ENCODE results near the gene SLC6A17.

- TF ChIP-seq DLX4 (CRISPR knock-in tag; IDR thresholded peaks at IDR 0.05) (no peak), JUN (IDR thresholded peaks at IDR 0.05; ENCODE audit: borderline replicate concordance, low read depth, low read length) (no peak), JUN (CRISPR knock-in tag; IDR thresholded peaks at IDR 0.05; ENCODE audit: borderline replicate concordance) (no peak), TCF3 (CRISPR knock-in tag; IDR thresholded peaks at IDR 0.05) (no peak), MCM2 (IDR thresholded peaks at IDR 0.05; ENCODE audit: low read depth) (no peak), COPS2 (conservative IDR thresholded peaks at IDR 0.05) (no peak), ZNF696 (CRISPR knock-in tag; conservative IDR thresholded peaks at IDR 0.05) (no peak), GTF3C2 (IDR thresholded peaks at IDR 0.05; ENCODE audit: borderline replicate concordance, extremely low read depth, insufficient read length) (no peak), PTBP1 (IDR thresholded peaks at IDR 0.05; ENCODE audit: low read depth, low read length) (no peak)
- TF ChIP-seq, protein P1, sequence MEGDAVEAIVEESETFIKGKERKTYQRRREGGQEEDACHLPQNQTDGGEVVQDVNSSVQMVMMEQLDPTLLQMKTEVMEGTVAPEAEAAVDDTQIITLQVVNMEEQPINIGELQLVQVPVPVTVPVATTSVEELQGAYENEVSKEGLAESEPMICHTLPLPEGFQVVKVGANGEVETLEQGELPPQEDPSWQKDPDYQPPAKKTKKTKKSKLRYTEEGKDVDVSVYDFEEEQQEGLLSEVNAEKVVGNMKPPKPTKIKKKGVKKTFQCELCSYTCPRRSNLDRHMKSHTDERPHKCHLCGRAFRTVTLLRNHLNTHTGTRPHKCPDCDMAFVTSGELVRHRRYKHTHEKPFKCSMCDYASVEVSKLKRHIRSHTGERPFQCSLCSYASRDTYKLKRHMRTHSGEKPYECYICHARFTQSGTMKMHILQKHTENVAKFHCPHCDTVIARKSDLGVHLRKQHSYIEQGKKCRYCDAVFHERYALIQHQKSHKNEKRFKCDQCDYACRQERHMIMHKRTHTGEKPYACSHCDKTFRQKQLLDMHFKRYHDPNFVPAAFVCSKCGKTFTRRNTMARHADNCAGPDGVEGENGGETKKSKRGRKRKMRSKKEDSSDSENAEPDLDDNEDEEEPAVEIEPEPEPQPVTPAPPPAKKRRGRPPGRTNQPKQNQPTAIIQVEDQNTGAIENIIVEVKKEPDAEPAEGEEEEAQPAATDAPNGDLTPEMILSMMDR (IDR thresholded peaks at IDR 0.05 in 2 of 3, conservative IDR thresholded peaks at IDR 0.05 in 1 of 3; ENCODE audit: insufficient read depth in 2 of 3, low read depth in 1 of 3, low read length in 3 of 3): no peak
- TF ChIP-seq, protein P2, sequence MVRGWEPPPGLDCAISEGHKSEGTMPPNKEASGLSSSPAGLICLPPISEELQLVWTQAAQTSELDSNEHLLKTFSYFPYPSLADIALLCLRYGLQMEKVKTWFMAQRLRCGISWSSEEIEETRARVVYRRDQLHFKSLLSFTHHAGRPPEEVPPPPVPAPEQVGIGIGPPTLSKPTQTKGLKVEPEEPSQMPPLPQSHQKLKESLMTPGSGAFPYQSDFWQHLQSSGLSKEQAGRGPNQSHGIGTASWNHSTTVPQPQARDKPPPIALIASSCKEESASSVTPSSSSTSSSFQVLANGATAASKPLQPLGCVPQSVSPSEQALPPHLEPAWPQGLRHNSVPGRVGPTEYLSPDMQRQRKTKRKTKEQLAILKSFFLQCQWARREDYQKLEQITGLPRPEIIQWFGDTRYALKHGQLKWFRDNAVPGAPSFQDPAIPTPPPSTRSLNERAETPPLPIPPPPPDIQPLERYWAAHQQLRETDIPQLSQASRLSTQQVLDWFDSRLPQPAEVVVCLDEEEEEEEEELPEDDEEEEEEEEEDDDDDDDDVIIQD (CRISPR knock-in tag; IDR thresholded peaks at IDR 0.05): no peak
- TF ChIP-seq, protein P3, sequence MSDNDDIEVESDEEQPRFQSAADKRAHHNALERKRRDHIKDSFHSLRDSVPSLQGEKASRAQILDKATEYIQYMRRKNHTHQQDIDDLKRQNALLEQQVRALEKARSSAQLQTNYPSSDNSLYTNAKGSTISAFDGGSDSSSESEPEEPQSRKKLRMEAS (CRISPR knock-in tag; IDR thresholded peaks at IDR 0.05): no peak
These were observed 37.0 kb downstream of the SLC6A17 start for GRCh38 chr1:110187139-110187890.

All from K562 (cell line).